ENCODE data around the gene VWF.

GRCh38 chr12:6132496-6132895 is 8.0 kb upstream of the VWF start:
- no peak for TF ChIP-seq FOXM1 (IDR thresholded peaks at IDR 0.05; ENCODE audit: borderline replicate concordance)
- TF ChIP-seq SUZ12 (IDR thresholded peaks at IDR 0.05) = no peak
- TF ChIP-seq ARNT (IDR thresholded peaks at IDR 0.05) = no peak

All from HEK293T (cell line).